MCF 10A (cell line): ENCODE data around the gene GFPT1. TPM values are rescaled to one million over a fixed set of nuclear protein-coding genes. Genes with fewer than 3 reads are reported as not detected.

Experiments used
- BruUV-seq: library from RNA; stranded (reverse); fragments of 400-500 nt; replicated peaks from 2 replicates; lab custom pipeline; 2021; lab: Mats Ljungman, UMichigan
- CTCF ChIA-PET: fragments of 300-600 bp; sonication (Branson Sonifier 250); formaldehyde crosslinking; extraction: SDS; loops from one replicate; lab custom pipeline; 2021; ENCODE audit warnings: antibody characterized with exemption, inconsistent platforms; lab: Yijun Ruan, JAX
- POLR2A ChIA-PET: fragments of 300-600, 350-650 bp; sonication (Branson Sonifier 250); formaldehyde crosslinking; extraction: SDS; loops from one replicate; lab custom pipeline; 2020; ENCODE audit warnings: antibody characterized with exemption, inconsistent platforms; lab: Yijun Ruan, JAX
- DNase-seq: peaks from one replicate; pipeline ENCODE4 v3.0.0-alpha.2; 2018; ENCODE audit not compliant: unreplicated experiment
- H3K27ac Mint-ChIP-seq: one replicate; pipeline ENCODE4 v1.8.0; 2022; ENCODE audit warnings: mild to moderate bottlenecking, low read depth, mixed read lengths; ENCODE audit not compliant: unreplicated experiment
- H3K27me3 Mint-ChIP-seq: one replicate; pipeline ENCODE4 v1.8.0; 2022; ENCODE audit warnings: mixed read lengths; ENCODE audit not compliant: insufficient read depth, unreplicated experiment
- H3K36me3 Mint-ChIP-seq: one replicate; pipeline ENCODE4 v1.8.0; 2022; ENCODE audit warnings: mild to moderate bottlenecking, moderate library complexity, mixed read lengths; ENCODE audit not compliant: insufficient read depth, unreplicated experiment
- H3K4me1 Mint-ChIP-seq: one replicate; pipeline ENCODE4 v1.8.0; 2022; ENCODE audit warnings: mixed read lengths; ENCODE audit not compliant: insufficient read depth, unreplicated experiment
- H3K4me3 Mint-ChIP-seq: one replicate; pipeline ENCODE4 v1.8.0; 2022; ENCODE audit warnings: mild to moderate bottlenecking, moderate library complexity, mixed read lengths; ENCODE audit not compliant: unreplicated experiment
- H3K9me3 Mint-ChIP-seq: one replicate; pipeline ENCODE4 v1.8.0; 2022; ENCODE audit warnings: mixed read lengths; ENCODE audit not compliant: unreplicated experiment
- CTCF ChIP-seq: fragments of 200-600 bp; IDR thresholded peaks from one replicate; pipeline ENCODE4 v1.8.0; 2022; ENCODE audit warnings: antibody characterized with exemption, mild to moderate bottlenecking; ENCODE audit not compliant: unreplicated experiment
- intact Hi-C: fragments of 100-400 bp; cut with micrococcal nuclease; formaldehyde crosslinking; loops from 2 replicates; pipeline ENCODE4 v1.14.1; 2022
- total RNA-seq: library from RNA; stranded (reverse); gene quantifications from 2 replicates; pipeline ENCODE4 v1.2.3, GENCODE V29; 2022

GFPT1 gene
- total RNA-seq, 1 experiment from 2014 or later: 176 TPM

- Mint-ChIP-seq H3K36me3 (no peaks in the 10 kb centered on the region), H3K4me1 (peaks cover 28% of the 10 kb centered on the region), H3K4me3 (no peak overlapping the region), H3K27me3 (no peaks in the 10 kb centered on the region), H3K27ac (no peak overlapping the region), H3K9me3 (no peaks in the 10 kb centered on the region)
- intact Hi-C loops: no loop called here
- POLR2A ChIA-PET: no interaction called here
- no TSS peak for BruUV-seq
- CTCF ChIA-PET: no interaction called here
- DNase-seq: no peak
- no peak for TF ChIP-seq CTCF
Observed at GRCh38 chr2:69296421-69296820, 90.6 kb downstream of the GFPT1 start.

- TF ChIP-seq CTCF: no peak
- H3K9me3 Mint-ChIP-seq: no peaks in the 10 kb centered on the region
- no peaks in the 10 kb centered on the region for H3K27me3 Mint-ChIP-seq
- H3K4me3 Mint-ChIP-seq: no peak overlapping the region
- CTCF ChIA-PET: interaction anchor here (0.6 to 2.1 kb wide), 3 partner anchors 13 to 116 kb away, joined by 3 to 10 read pairs (median 3); no protein-coding TSS in a partner anchor
- H3K36me3 Mint-ChIP-seq: no peaks in the 10 kb centered on the region
- no peak overlapping the region for H3K27ac Mint-ChIP-seq
- H3K4me1 Mint-ChIP-seq: peaks cover 9% of the 10 kb centered on the region
- no peak for DNase-seq
- POLR2A ChIA-PET: no interaction called here
- no TSS peak for BruUV-seq
- intact Hi-C loops: no loop called here
Observed at GRCh38 chr2:69292256-69292655, 94.8 kb downstream of the GFPT1 start.

GRCh38 chr2:69291721-69292120 is 95.3 kb downstream of the GFPT1 start:
- H3K4me3 Mint-ChIP-seq: no peak overlapping the region
- no peaks in the 10 kb centered on the region for H3K27me3 Mint-ChIP-seq
- H3K9me3 Mint-ChIP-seq: no peaks in the 10 kb centered on the region
- H3K4me1 Mint-ChIP-seq: peaks cover 9% of the 10 kb centered on the region
- no peaks in the 10 kb centered on the region for H3K36me3 Mint-ChIP-seq
- DNase-seq: no peak
- ChIA-PET CTCF (interaction anchor here (0.7 to 2.1 kb wide), 3 partner anchors 15 to 277 kb away, joined by 3 to 10 read pairs (median 4); no protein-coding TSS in a partner anchor), POLR2A (interaction anchor here (0.7 to 1.0 kb wide), 2 partner anchors 27 to 267 kb away, joined by 3 read pairs; no protein-coding TSS in a partner anchor)
- TF ChIP-seq CTCF: no peak
- intact Hi-C loops: no loop called here
- H3K27ac Mint-ChIP-seq: no peak overlapping the region
- no TSS peak for BruUV-seq

- no peaks in the 10 kb centered on the region for H3K36me3 Mint-ChIP-seq
- no peak overlapping the region for H3K4me3 Mint-ChIP-seq
- CTCF ChIA-PET: interaction anchor here (0.7 to 2.1 kb wide), 3 partner anchors 15 to 276 kb away, joined by 3 to 10 read pairs (median 4); no protein-coding TSS in a partner anchor
- intact Hi-C loops: no loop called here
- no peak overlapping the region for H3K27ac Mint-ChIP-seq
- no peak for DNase-seq
- peaks cover 9% of the 10 kb centered on the region for H3K4me1 Mint-ChIP-seq
- no peaks in the 10 kb centered on the region for H3K27me3 Mint-ChIP-seq
- no TSS peak for BruUV-seq
- TF ChIP-seq CTCF: no peak
- POLR2A ChIA-PET: interaction anchor here (0.7 to 1.0 kb wide), 2 partner anchors 26 to 267 kb away, joined by 3 read pairs; no protein-coding TSS in a partner anchor
- H3K9me3 Mint-ChIP-seq: no peaks in the 10 kb centered on the region
Observed at GRCh38 chr2:69291004-69291650, 95.9 kb downstream of the GFPT1 start.
